Spinal cord (tissue), 10 donors: ENCODE data around the gene PBX2. TPM values are rescaled to one million over a fixed set of nuclear protein-coding genes. Genes with fewer than 3 reads are reported as not detected.
A peak's percentile ranks its signal among the peaks of the same experiment; 100 is the strongest.

ENCODE experiments used
- DNase-seq, 6 donors: peaks; one replicate each; pipeline versions ENCODE4 v3.0.0 to v3.0.0-alpha.2; 2013 to 2015; ENCODE audit warnings: low spot score in 6 of 6, low read depth in 4 of 6
- H3K27ac ChIP-seq: one replicate; pipeline ENCODE4 v1.5.1; 2013; ENCODE audit warnings: low read depth, low read length, control low read depth
- H3K27me3 ChIP-seq: one replicate; pipeline ENCODE4 v1.6.1; 2013; ENCODE audit warnings: low read length; ENCODE audit not compliant: control insufficient read depth, insufficient read depth
- H3K36me3 ChIP-seq: one replicate; pipeline ENCODE4 v1.6.1; 2013; ENCODE audit warnings: low read length; ENCODE audit not compliant: control insufficient read depth, insufficient read depth
- H3K4me1 ChIP-seq: one replicate; pipeline ENCODE4 v1.6.1; 2013; ENCODE audit warnings: low read length; ENCODE audit not compliant: control insufficient read depth, insufficient read depth
- H3K4me3 ChIP-seq: one replicate; pipeline ENCODE4 v1.5.1; 2013; ENCODE audit warnings: low read depth, low read length, control low read depth
- H3K9me3 ChIP-seq: one replicate; pipeline ENCODE4 v1.6.1; 2013; ENCODE audit warnings: low read length; ENCODE audit not compliant: control insufficient read depth, insufficient read depth
- WGBS: methylation state at CpG from one replicate; pipeline ENCODE4 v1.1.5; 2013; ENCODE audit warnings: missing lambda C conversion rate; ENCODE audit not compliant: insufficient coverage; 5-methylcytosine and 5-hydroxymethylcytosine counted together
- polyA plus RNA-seq, 2 donors: library from polyadenylated mRNA; unstranded; fragments of 120-200 nt; gene quantifications; one replicate each; pipeline ENCODE4 v1.2.1, GENCODE V29; 2013; ENCODE audit not compliant: insufficient read length in 2 of 2
- total RNA-seq, 2 donors: library from RNA; depleted of rRNA in 1 of 2; stranded (reverse); fragments of 120-200 nt in 1 of 2; fragments of >200 nt in 1 of 2; gene quantifications; one replicate each; pipeline versions ENCODE4 v1.2.3 to v1.2.4, GENCODE V29; 2013 to 2014
- donor health status: healthy.

The PBX2 gene
- total and polyA plus RNA-seq, 4 donors: 32.6 to 94.3 (median 59.3) TPM

- H3K36me3 ChIP-seq: peaks cover 52% of the 10 kb centered on the region
- DNase-seq: no peak
- no peak overlapping the region for H3K4me3 ChIP-seq
- WGBS: 91% methylated on average over 8 of the region's 10 CpGs
- H3K9me3 ChIP-seq: no peaks in the 10 kb centered on the region
- H3K27me3 ChIP-seq: no peaks in the 10 kb centered on the region
- peaks cover 26% of the 10 kb centered on the region for H3K4me1 ChIP-seq
- no peak overlapping the region for H3K27ac ChIP-seq
Measured at GRCh38 chr6:32181915-32182529, 8.0 kb downstream of the PBX2 start.

GRCh38 chr6:32181148-32181702, 8.8 kb downstream of the PBX2 start:
- H3K9me3 ChIP-seq: no peaks in the 10 kb centered on the region

DNA sequence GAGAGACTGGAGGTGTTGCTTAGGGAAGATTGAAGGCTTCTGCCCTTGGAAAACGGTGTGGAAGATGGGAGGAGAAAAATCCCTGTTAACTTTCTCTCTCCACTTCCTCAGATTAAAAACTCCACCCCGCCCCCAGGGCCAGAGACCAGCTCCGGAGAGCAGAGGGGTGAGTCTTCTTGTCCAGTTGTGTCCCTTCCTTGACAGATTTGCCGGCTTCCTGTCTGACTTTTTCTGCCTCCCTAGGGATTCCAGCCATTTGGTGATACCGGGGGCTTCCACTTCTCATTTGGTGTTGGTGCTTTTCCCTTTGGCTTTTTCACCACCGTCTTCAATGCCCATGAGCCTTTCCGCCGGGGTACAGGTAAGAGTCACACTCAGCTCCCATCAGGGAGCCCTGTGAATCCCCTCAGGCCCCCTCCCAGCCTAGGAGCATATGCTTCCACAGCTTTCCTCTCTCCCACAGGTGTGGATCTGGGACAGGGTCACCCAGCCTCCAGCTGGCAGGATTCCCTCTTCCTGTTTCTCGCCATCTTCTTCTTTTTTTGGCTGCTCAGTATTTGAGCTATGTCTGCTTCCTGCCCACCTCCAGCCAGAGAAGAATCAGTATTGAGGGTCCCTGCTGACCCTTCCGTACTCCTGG, 10.1 kb downstream of the PBX2 start:
- Histone ChIP-seq H3K27me3 (no peaks in the 10 kb centered on the region), H3K4me1 (peaks cover 27% of the 10 kb centered on the region), H3K9me3 (no peaks in the 10 kb centered on the region), H3K36me3 (peaks cover 41% of the 10 kb centered on the region), H3K27ac (no peak overlapping the region), H3K4me3 (no peak overlapping the region)
- whole genome bisulfite sequencing: 94% methylated on average over 7 of the region's 10 CpGs
- no peak for DNase-seq

More at GRCh38 chr6:32181148-32181702, 8.8 kb downstream of the PBX2 start:
- Histone ChIP-seq H3K27me3 (no peaks in the 10 kb centered on the region), H3K4me3 (no peak overlapping the region), H3K36me3 (peaks cover 45% of the 10 kb centered on the region), H3K4me1 (peaks cover 24% of the 10 kb centered on the region), H3K27ac (no peak overlapping the region)
- WGBS: 87% methylated on average over 13 of the region's 15 CpGs
- no peak for DNase-seq

- no peak for DNase-seq
- H3K9me3 ChIP-seq: no peaks in the 10 kb centered on the region
- H3K27ac ChIP-seq: peak overlapping the region; percentile 100
- H3K4me1 ChIP-seq: peaks cover 27% of the 10 kb centered on the region
- 5% methylated on average over 15 of the region's 24 CpGs for WGBS
- peak overlapping the region; percentile 98 for H3K4me3 ChIP-seq
- H3K27me3 ChIP-seq: no peaks in the 10 kb centered on the region
- H3K36me3 ChIP-seq: peaks cover 35% of the 10 kb centered on the region
Measured at GRCh38 chr6:32178547-32179440, 11.2 kb downstream of the PBX2 start.

- DNase-seq: peak; percentile 99 to 100 (median 100)
- Histone ChIP-seq H3K27me3 (no peaks in the 10 kb centered on the region), H3K4me1 (peaks cover 27% of the 10 kb centered on the region), H3K27ac (peak within 1 kb of the TSS; percentile 100), H3K36me3 (peaks cover 27% of the 10 kb centered on the region), H3K9me3 (no peaks in the 10 kb centered on the region), H3K4me3 (peak within 1 kb of the TSS; percentile 98)
- WGBS: 1% methylated on average over 20 of the region's 33 CpGs
Measured at GRCh38 chr6:32177788-32178546, 12.0 kb downstream of the PBX2 start, which contains the start of gene RNF5. Gene RNF5, plus strand, starts transcription at chr6:32178405. Its CDS starts 107 bp downstream, at chr6:32178512.

DNA sequence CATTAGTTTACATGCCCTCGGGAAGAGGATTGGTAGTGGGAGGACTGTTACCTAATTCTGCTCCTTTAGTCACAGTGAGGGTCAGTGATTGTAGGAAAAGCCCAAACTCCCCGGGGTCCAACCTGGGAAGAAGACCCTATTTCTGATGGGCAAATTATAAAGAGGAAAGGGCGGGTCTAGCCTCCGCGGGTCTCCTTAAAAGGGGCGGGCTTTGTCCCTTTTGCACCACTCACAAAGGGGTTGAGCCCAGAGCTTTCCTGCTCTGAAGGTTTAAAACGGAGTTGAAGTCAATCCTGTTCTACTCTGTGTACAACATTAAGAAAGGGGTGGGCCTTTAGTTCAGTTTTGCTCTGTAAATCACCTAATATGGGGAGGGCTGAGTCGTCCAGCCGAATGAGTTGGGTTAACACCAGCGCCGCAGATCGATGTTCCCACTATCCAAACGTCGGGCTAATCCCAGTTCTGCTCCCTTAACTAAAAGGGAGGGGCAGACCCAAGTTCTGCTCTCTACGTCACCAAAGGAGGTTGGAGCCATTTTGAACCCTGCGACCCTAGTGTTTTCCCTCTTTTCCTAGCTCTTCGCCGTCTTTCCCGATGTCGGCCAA, 12.7 kb downstream of the PBX2 start:
- 1% methylated on average over 20 of the region's 20 CpGs for WGBS
- Histone ChIP-seq H3K27ac (peak overlapping the region; percentile 100), H3K4me3 (peak overlapping the region; percentile 98), H3K9me3 (no peaks in the 10 kb centered on the region), H3K36me3 (peaks cover 20% of the 10 kb centered on the region), H3K4me1 (peaks cover 27% of the 10 kb centered on the region), H3K27me3 (no peaks in the 10 kb centered on the region)
- no peak for DNase-seq

DNA sequence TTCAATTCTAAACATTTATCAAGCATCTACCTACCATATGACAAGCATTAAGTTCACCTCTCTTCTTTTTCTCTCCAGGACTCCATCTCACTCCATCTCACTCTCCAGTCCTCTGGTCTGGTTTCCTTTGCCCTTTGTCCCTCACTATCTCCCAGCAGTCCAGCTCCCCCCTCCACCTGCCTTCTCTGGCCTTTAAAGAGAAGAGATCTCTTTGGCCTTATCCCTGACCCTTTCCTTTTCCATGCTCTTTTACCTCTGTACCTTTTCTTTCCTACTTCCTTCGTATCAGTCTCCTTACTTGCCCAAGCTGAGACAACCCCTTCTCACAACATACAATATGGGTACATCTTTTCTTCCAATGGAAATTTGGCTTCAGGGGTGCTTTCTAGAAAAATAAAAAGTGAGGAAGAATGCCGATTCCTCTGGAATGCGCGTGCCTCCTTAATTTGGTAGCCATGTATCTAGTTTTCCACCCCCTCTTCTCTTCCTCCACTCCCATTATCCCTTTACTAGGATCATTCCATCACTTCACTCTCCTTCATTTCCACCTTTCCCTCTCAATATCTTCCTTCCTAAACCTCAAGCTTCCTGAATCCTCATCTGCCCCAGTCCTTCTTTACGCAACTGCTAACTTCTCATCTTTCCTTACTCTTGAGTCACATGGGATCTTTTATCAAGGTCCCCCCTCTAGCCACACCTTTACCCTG, 13.4 kb downstream of the PBX2 start:
- DNase-seq: no peak
- Histone ChIP-seq H3K27ac (peak overlapping the region; percentile 100), H3K9me3 (no peaks in the 10 kb centered on the region), H3K4me3 (peak overlapping the region; percentile 98), H3K36me3 (peaks cover 13% of the 10 kb centered on the region), H3K27me3 (no peaks in the 10 kb centered on the region), H3K4me1 (peaks cover 23% of the 10 kb centered on the region)
- 0% methylated on average over 1 of the region's 5 CpGs for WGBS

GRCh38 chr6:32175711-32176475, 14.1 kb downstream of the PBX2 start, which contains the start of gene AGPAT1:
Gene AGPAT1, minus strand, starts transcription at chr6:32176084. Its CDS starts 4,588 bp downstream, at chr6:32171496.
- Histone ChIP-seq H3K27ac (peak within 1 kb of the TSS; percentile 100), H3K27me3 (no peaks in the 10 kb centered on the region), H3K4me1 (peaks cover 23% of the 10 kb centered on the region), H3K36me3 (peaks cover 14% of the 10 kb centered on the region), H3K9me3 (no peaks in the 10 kb centered on the region), H3K4me3 (peak within 1 kb of the TSS; percentile 98)
- peak; percentile 92 to 99 (median 97) for DNase-seq
- 0% methylated on average over 15 of the region's 27 CpGs for WGBS
